ENCODE measurements around the gene TANGO6. TPM values are rescaled to one million over a fixed set of nuclear protein-coding genes. Genes with fewer than 3 reads are reported as not detected.
A peak's percentile ranks its signal among the peaks of the same experiment; 100 is the strongest.

The TANGO6 gene
- total RNA-seq, 4 donors from 2014 or later, result 16.7 to 24.4 (median 20.2) TPM

DNA sequence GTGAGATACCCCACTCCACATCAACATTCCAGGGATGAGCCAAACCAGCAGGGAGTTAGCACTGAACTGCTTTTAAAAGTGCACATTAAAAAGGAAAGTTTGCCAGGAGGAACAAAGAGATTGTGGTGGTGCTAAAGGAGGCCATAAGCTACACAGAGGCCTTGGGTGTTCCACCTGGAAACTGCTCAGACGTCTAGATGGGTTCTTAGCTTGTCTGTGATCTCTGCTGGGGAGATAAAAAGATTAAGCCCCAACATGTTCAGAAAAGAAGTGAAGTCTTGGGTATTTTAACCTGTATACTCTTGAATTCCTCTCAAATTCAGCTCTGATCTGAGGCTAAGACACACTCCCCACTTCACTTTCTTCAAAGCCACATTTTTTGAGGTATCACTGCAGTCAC lies 272.5 kb downstream of the TANGO6 start:
- no peak for DNase-seq
- peaks cover 37 to 46% of the 10 kb centered on the region in 2 donors for H3K36me3 ChIP-seq
- WGBS, 2 donors, result 70 to 76% methylated on average over 1 of the region's 1 CpG
- H3K4me1 ChIP-seq, result peaks cover 11 to 39% of the 10 kb centered on the region in 2 donors
- TF ChIP-seq, protein P1, sequence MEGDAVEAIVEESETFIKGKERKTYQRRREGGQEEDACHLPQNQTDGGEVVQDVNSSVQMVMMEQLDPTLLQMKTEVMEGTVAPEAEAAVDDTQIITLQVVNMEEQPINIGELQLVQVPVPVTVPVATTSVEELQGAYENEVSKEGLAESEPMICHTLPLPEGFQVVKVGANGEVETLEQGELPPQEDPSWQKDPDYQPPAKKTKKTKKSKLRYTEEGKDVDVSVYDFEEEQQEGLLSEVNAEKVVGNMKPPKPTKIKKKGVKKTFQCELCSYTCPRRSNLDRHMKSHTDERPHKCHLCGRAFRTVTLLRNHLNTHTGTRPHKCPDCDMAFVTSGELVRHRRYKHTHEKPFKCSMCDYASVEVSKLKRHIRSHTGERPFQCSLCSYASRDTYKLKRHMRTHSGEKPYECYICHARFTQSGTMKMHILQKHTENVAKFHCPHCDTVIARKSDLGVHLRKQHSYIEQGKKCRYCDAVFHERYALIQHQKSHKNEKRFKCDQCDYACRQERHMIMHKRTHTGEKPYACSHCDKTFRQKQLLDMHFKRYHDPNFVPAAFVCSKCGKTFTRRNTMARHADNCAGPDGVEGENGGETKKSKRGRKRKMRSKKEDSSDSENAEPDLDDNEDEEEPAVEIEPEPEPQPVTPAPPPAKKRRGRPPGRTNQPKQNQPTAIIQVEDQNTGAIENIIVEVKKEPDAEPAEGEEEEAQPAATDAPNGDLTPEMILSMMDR (IDR thresholded peaks at IDR 0.05), result no peak
- no peak for TF ChIP-seq POLR2A (IDR thresholded peaks at IDR 0.05)
- no peak overlapping the region for H3K27ac ChIP-seq
- H3K4me3 ChIP-seq (replicated peaks in 1 of 3), result no peak overlapping the region
- no peaks in the 10 kb centered on the region for H3K27me3 ChIP-seq
- no peaks in the 10 kb centered on the region for H3K9me3 ChIP-seq
- intact Hi-C loops (cut with DNase I), result no loop called here

DNA sequence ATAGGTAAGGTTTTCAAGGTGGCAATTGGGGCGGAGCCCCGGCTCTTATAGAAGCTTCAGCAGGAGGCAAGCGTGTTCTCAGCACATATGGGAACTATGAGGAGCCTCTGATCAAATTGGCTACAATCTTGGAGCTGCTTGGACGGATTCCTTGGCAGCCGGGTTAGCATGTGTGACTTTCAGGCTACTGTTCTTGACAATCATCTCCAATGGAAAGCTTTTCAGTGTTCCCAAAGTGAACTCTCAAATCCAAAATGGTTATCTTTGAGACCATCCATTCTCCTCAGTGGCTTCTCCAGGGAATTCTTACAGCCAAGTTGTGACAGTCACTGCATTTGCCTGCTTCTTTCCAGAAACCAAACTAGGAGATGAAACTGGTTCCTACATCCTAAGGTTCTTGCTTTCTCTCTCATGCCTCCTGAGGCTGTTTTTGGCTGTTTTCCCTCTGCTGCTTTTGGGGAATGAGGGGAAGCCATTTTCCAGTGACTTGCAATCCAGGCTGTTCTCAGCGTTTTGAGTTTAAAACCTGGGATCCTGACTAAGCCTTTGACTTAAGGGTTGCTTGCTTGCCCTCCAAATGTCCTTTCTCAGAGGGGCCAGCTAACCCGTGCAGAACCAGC lies 273.0 kb downstream of the TANGO6 start:
- Histone ChIP-seq H3K27me3 (no peaks in the 10 kb centered on the region), H3K4me3 (replicated peaks in 1 of 3) (no peak overlapping the region), H3K9me3 (no peaks in the 10 kb centered on the region), H3K27ac (peak overlapping the region in 2 of 3 donors; percentile 18 to 47), H3K4me1 (peaks cover 11 to 37% of the 10 kb centered on the region in 2 donors), H3K36me3 (peaks cover 39 to 50% of the 10 kb centered on the region in 2 donors)
- DNase-seq, result no peak
- WGBS, 2 donors, result 77% methylated on average over 7 of the region's 7 CpGs
- intact Hi-C loops (cut with DNase I), result no loop called here
- TF ChIP-seq, protein P1 (IDR thresholded peaks at IDR 0.05), result no peak
- no peak for TF ChIP-seq POLR2A (IDR thresholded peaks at IDR 0.05)

DNA sequence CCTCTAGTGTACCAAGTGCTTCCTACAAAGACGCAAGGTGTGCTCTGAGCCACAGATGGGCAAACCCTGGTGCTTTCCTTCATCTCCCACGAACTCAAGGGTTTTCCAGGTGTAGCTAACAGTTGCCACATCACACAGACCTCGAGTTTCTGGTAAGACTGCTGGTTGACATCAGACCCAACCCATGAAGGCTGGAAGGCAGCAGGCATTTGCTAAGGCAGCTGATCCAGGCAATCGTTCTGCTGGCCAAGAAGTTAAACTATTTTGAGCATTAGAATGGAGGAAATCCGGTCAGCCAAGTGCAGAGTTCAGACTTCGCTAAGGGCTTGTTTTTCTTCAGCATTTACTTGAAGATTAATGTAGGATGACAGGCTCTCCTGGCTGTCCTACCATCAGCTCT lies 273.6 kb downstream of the TANGO6 start:
- Histone ChIP-seq H3K27ac (peak overlapping the region in 2 of 3 donors; percentile 18 to 47), H3K36me3 (peaks cover 39 to 50% of the 10 kb centered on the region in 2 donors), H3K9me3 (no peaks in the 10 kb centered on the region), H3K4me3 (replicated peaks in 1 of 3) (no peak overlapping the region), H3K4me1 (peaks cover 5 to 32% of the 10 kb centered on the region in 2 donors), H3K27me3 (no peaks in the 10 kb centered on the region)
- DNase-seq, result no peak
- 51 to 53% methylated on average over 5 to 6 of the region's 6 CpGs for WGBS, 2 donors
- TF ChIP-seq POLR2A (IDR thresholded peaks at IDR 0.05), result no peak
- TF ChIP-seq, protein P1 (IDR thresholded peaks at IDR 0.05), result no peak
- intact Hi-C loops (cut with DNase I), result no loop called here

DNA sequence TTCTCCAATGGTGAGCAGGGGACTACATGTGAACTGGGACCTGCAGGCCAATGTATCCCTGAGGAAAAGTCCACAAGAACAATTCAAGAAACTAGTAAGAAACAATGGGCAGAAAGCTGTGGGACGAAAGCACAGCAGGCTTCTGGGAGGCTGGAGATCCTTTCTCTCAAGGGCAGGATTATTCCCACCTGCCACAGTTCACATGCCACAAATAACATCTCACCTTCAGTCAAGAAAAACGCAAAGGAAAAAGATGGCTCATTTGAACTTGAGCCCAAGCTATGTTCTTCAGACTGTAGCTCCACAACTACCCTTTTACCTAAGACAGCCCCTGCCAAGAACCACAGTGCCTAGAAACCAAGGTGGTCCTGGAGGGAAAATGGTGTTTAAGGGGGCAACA lies 275.1 kb downstream of the TANGO6 start:
- Histone ChIP-seq H3K4me3 (replicated peaks in 1 of 3) (no peak overlapping the region), H3K36me3 (peaks cover 36 to 50% of the 10 kb centered on the region in 2 donors), H3K27me3 (no peaks in the 10 kb centered on the region), H3K9me3 (no peaks in the 10 kb centered on the region), H3K4me1 (peaks cover 0 to 18% of the 10 kb centered on the region in 2 donors), H3K27ac (peak overlapping the region in 1 of 3 donors; percentile 4)
- no peak for DNase-seq
- TF ChIP-seq POLR2A (IDR thresholded peaks at IDR 0.05), result no peak
- TF ChIP-seq, protein P1 (IDR thresholded peaks at IDR 0.05), result no peak
- WGBS, 2 donors, result 94 to 95% methylated on average over 2 of the region's 2 CpGs
- intact Hi-C loops (cut with DNase I), result no loop called here

DNA sequence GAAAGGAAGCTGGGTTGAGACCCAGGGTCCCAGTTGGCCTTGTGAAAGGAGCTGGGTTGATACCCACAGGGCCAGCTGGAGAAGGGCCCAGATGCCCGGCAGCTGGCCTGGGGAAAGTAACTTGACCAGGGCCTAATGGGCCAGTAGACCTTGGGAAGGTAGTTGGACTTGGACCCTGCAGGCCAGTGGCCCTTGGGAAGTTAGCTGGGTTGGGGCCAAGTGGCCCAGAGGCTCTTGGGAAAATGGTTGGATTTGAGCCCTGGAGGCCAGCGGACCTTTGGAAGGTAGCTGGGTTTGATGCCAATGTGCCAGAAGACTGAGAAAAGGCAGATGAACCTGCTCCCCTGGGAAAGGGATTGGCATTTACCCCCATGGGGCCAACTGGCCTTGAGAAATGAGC lies 275.7 kb downstream of the TANGO6 start:
- 90 to 100% methylated on average over 2 of the region's 2 CpGs for WGBS, 2 donors
- Histone ChIP-seq H3K27ac (peak overlapping the region in 1 of 3 donors; percentile 4), H3K9me3 (no peaks in the 10 kb centered on the region), H3K4me3 (replicated peaks in 1 of 3) (no peak overlapping the region), H3K36me3 (peaks cover 32 to 48% of the 10 kb centered on the region in 2 donors), H3K4me1 (peaks cover 0 to 18% of the 10 kb centered on the region in 2 donors), H3K27me3 (no peaks in the 10 kb centered on the region)
- no peak for DNase-seq
- intact Hi-C loops (cut with DNase I), result no loop called here
- TF ChIP-seq, protein P1 (IDR thresholded peaks at IDR 0.05), result no peak
- no peak for TF ChIP-seq POLR2A (IDR thresholded peaks at IDR 0.05)
